ENCODE measurements around the gene MUC5B.
"Not testable (repeated sequence)": the region's sequence is repeated elsewhere in the genome, so short reads cannot be mapped to it uniquely, and the experiment has no call there.

Gene MUC5B

GRCh38 chr11:1181853-1182535 is 40.9 kb upstream of the MUC5B start:
- Histone ChIP-seq H2AFZ (ENCODE audit: low read length) (no peak overlapping the region), H3F3A (ENCODE audit: insufficient read depth, low read length) (no peaks in the 10 kb centered on the region), H3K4me2 (ENCODE audit: low read length) (no peak overlapping the region), H3K27ac (ENCODE audit: low read depth, low read length, poor library complexity, severe bottlenecking) (no peak overlapping the region), H3K9me3 (ENCODE audit: low read length) (no peaks in the 10 kb centered on the region), H3K79me2 (ENCODE audit: insufficient read depth, low read length) (no peaks in the 10 kb centered on the region), H3K9ac (ENCODE audit: low read length) (no peak overlapping the region), H3K36me3 (ENCODE audit: insufficient read depth, low read length) (no peaks in the 10 kb centered on the region), H3K4me3 (ENCODE audit: low read depth, low read length, poor library complexity, severe bottlenecking) (no peak overlapping the region), H3K27me3 (ENCODE audit: insufficient read depth, low read length) (no peaks in the 10 kb centered on the region), H4K20me1 (ENCODE audit: insufficient read depth, low read length) (no peaks in the 10 kb centered on the region), H3K4me1 (ENCODE audit: insufficient read depth, low read length, severe bottlenecking) (no peaks in the 10 kb centered on the region), H3K9me2 (ENCODE audit: low read depth, low read length) (no peaks in the 10 kb centered on the region)
- TF ChIP-seq EZH2 (IDR thresholded peaks at IDR 0.05; ENCODE audit: borderline replicate concordance, low read length): no peak
- TF ChIP-seq CTCF (IDR thresholded peaks at IDR 0.05; ENCODE audit: low read length): no peak

GRCh38 chr11:1184139-1184538 is 38.7 kb upstream of the MUC5B start:
- H3K79me2 ChIP-seq (ENCODE audit: insufficient read depth, low read length); H3K4me2 ChIP-seq (ENCODE audit: low read length); H4K20me1 ChIP-seq (ENCODE audit: insufficient read depth, low read length); H3K9me2 ChIP-seq (ENCODE audit: low read depth, low read length); H3F3A ChIP-seq (ENCODE audit: insufficient read depth, low read length); H3K9ac ChIP-seq (ENCODE audit: low read length); H3K27me3 ChIP-seq (ENCODE audit: insufficient read depth, low read length); H2AFZ ChIP-seq (ENCODE audit: low read length); H3K27ac ChIP-seq (ENCODE audit: low read depth, low read length, poor library complexity, severe bottlenecking); H3K4me3 ChIP-seq (ENCODE audit: low read depth, low read length, poor library complexity, severe bottlenecking); H3K36me3 ChIP-seq (ENCODE audit: insufficient read depth, low read length); H3K4me1 ChIP-seq (ENCODE audit: insufficient read depth, low read length, severe bottlenecking); H3K9me3 ChIP-seq (ENCODE audit: low read length): not testable (repeated sequence)

GRCh38 chr11:1188451-1189130 is 34.3 kb upstream of the MUC5B start:
- H3K4me2 ChIP-seq (ENCODE audit: low read length); H3K4me3 ChIP-seq (ENCODE audit: low read depth, low read length, poor library complexity, severe bottlenecking); H3K9ac ChIP-seq (ENCODE audit: low read length); H3K27ac ChIP-seq (ENCODE audit: low read depth, low read length, poor library complexity, severe bottlenecking); H4K20me1 ChIP-seq (ENCODE audit: insufficient read depth, low read length); H3K79me2 ChIP-seq (ENCODE audit: insufficient read depth, low read length); H3F3A ChIP-seq (ENCODE audit: insufficient read depth, low read length); H3K4me1 ChIP-seq (ENCODE audit: insufficient read depth, low read length, severe bottlenecking); H2AFZ ChIP-seq (ENCODE audit: low read length); H3K36me3 ChIP-seq (ENCODE audit: insufficient read depth, low read length); H3K9me3 ChIP-seq (ENCODE audit: low read length); H3K9me2 ChIP-seq (ENCODE audit: low read depth, low read length); H3K27me3 ChIP-seq (ENCODE audit: insufficient read depth, low read length): not testable (repeated sequence)

GRCh38 chr11:1189816-1190215 is 33.0 kb upstream of the MUC5B start:
- H4K20me1 ChIP-seq (ENCODE audit: insufficient read depth, low read length); H3K27ac ChIP-seq (ENCODE audit: low read depth, low read length, poor library complexity, severe bottlenecking); H3K36me3 ChIP-seq (ENCODE audit: insufficient read depth, low read length); H2AFZ ChIP-seq (ENCODE audit: low read length); H3K4me1 ChIP-seq (ENCODE audit: insufficient read depth, low read length, severe bottlenecking); H3K9me2 ChIP-seq (ENCODE audit: low read depth, low read length); H3K27me3 ChIP-seq (ENCODE audit: insufficient read depth, low read length); H3K79me2 ChIP-seq (ENCODE audit: insufficient read depth, low read length); H3F3A ChIP-seq (ENCODE audit: insufficient read depth, low read length); H3K9ac ChIP-seq (ENCODE audit: low read length); H3K4me3 ChIP-seq (ENCODE audit: low read depth, low read length, poor library complexity, severe bottlenecking); H3K9me3 ChIP-seq (ENCODE audit: low read length); H3K4me2 ChIP-seq (ENCODE audit: low read length): not testable (repeated sequence)

GRCh38 chr11:1191786-1192470 is 30.9 kb upstream of the MUC5B start:
- H3F3A ChIP-seq (ENCODE audit: insufficient read depth, low read length); H3K27me3 ChIP-seq (ENCODE audit: insufficient read depth, low read length); H3K4me1 ChIP-seq (ENCODE audit: insufficient read depth, low read length, severe bottlenecking); H2AFZ ChIP-seq (ENCODE audit: low read length); H3K9me3 ChIP-seq (ENCODE audit: low read length); H3K79me2 ChIP-seq (ENCODE audit: insufficient read depth, low read length); H3K4me2 ChIP-seq (ENCODE audit: low read length); H4K20me1 ChIP-seq (ENCODE audit: insufficient read depth, low read length); H3K9ac ChIP-seq (ENCODE audit: low read length); H3K27ac ChIP-seq (ENCODE audit: low read depth, low read length, poor library complexity, severe bottlenecking); H3K36me3 ChIP-seq (ENCODE audit: insufficient read depth, low read length); H3K4me3 ChIP-seq (ENCODE audit: low read depth, low read length, poor library complexity, severe bottlenecking); H3K9me2 ChIP-seq (ENCODE audit: low read depth, low read length): not testable (repeated sequence)

All from OCI-LY1 (cell line).